Progenitor cell of endocrine pancreas (in vitro differentiated cells): ENCODE measurements around the gene SCAANT1. TPM values are rescaled to one million over a fixed set of nuclear protein-coding genes. Genes with fewer than 3 reads are reported as not detected.

ENCODE experiments used
- DNase-seq: peaks from one replicate; pipeline ENCODE4 v3.0.0; 2021; ENCODE audit warnings: low spot score; ENCODE audit not compliant: unreplicated experiment
- H3K27ac Mint-ChIP-seq: 2 replicates; pipeline ENCODE4 v1.8.0; 2021; ENCODE audit warnings: mild to moderate bottlenecking, moderate library complexity, mixed read lengths
- H3K27me3 Mint-ChIP-seq: 2 replicates; pipeline ENCODE4 v1.8.0; 2021; ENCODE audit warnings: mixed read lengths
- H3K36me3 Mint-ChIP-seq: 2 replicates; pipeline ENCODE4 v1.8.0; 2022; ENCODE audit warnings: mixed read lengths; ENCODE audit not compliant: insufficient read depth
- H3K4me1 Mint-ChIP-seq: 2 replicates; pipeline ENCODE4 v1.8.0; 2021; ENCODE audit warnings: low read depth, mixed read lengths
- H3K4me3 Mint-ChIP-seq: 2 replicates; pipeline ENCODE4 v1.8.0; 2021; ENCODE audit warnings: low read depth, mild to moderate bottlenecking, moderate library complexity, mixed read lengths
- H3K9me3 Mint-ChIP-seq: 2 replicates; pipeline ENCODE4 v1.8.0; 2021; ENCODE audit warnings: low read depth, mixed read lengths
- CTCF ChIP-seq: fragments of 200-600 bp; sonication (generic); IDR thresholded peaks from one replicate; pipeline ENCODE4 v1.5.0; 2021; ENCODE audit warnings: antibody characterized with exemption, mild to moderate bottlenecking; ENCODE audit not compliant: unreplicated experiment
- total RNA-seq: library from RNA; stranded (reverse); gene quantifications from 2 replicates; pipeline ENCODE4 v1.2.1, GENCODE V29; 2021

The SCAANT1 gene
- total RNA-seq, 1 donor from 2014 or later: not detected

GRCh38 chr3:63942528-63942927 lies 30.3 kb upstream of the SCAANT1 start:
- Mint-ChIP-seq H3K4me3 (no peak overlapping the region), H3K27ac (no peak overlapping the region), H3K27me3 (no peaks in the 10 kb centered on the region), H3K36me3 (peaks cover 2% of the 10 kb centered on the region), H3K4me1 (peaks cover 54% of the 10 kb centered on the region), H3K9me3 (no peaks in the 10 kb centered on the region)
- TF ChIP-seq CTCF: no peak
- no peak for DNase-seq

GRCh38 chr3:63940389-63940757 lies 28.2 kb upstream of the SCAANT1 start:
- no peaks in the 10 kb centered on the region for H3K27me3 Mint-ChIP-seq
- peaks cover 49% of the 10 kb centered on the region for H3K4me1 Mint-ChIP-seq
- H3K9me3 Mint-ChIP-seq: no peaks in the 10 kb centered on the region
- H3K27ac Mint-ChIP-seq: no peak overlapping the region
- no peak for TF ChIP-seq CTCF
- no peak for DNase-seq
- H3K36me3 Mint-ChIP-seq: no peaks in the 10 kb centered on the region
- H3K4me3 Mint-ChIP-seq: no peak overlapping the region

- peaks cover 49% of the 10 kb centered on the region for H3K4me1 Mint-ChIP-seq
- no peak for TF ChIP-seq CTCF
- H3K27ac Mint-ChIP-seq: peak overlapping the region; percentile 42
- no peaks in the 10 kb centered on the region for H3K36me3 Mint-ChIP-seq
- H3K9me3 Mint-ChIP-seq: no peaks in the 10 kb centered on the region
- no peak overlapping the region for H3K4me3 Mint-ChIP-seq
- DNase-seq: no peak
- H3K27me3 Mint-ChIP-seq: no peaks in the 10 kb centered on the region
Measured at GRCh38 chr3:63937661-63938651, 25.8 kb upstream of the SCAANT1 start.

GRCh38 chr3:63936925-63937324 lies 24.7 kb upstream of the SCAANT1 start:
- DNase-seq: no peak
- no peaks in the 10 kb centered on the region for H3K27me3 Mint-ChIP-seq
- no peak for TF ChIP-seq CTCF
- no peaks in the 10 kb centered on the region for H3K36me3 Mint-ChIP-seq
- H3K9me3 Mint-ChIP-seq: no peaks in the 10 kb centered on the region
- peak overlapping the region; percentile 42 for H3K27ac Mint-ChIP-seq
- H3K4me1 Mint-ChIP-seq: peaks cover 59% of the 10 kb centered on the region
- no peak overlapping the region for H3K4me3 Mint-ChIP-seq

- no peak overlapping the region for H3K4me3 Mint-ChIP-seq
- DNase-seq: no peak
- peaks cover 2% of the 10 kb centered on the region for H3K36me3 Mint-ChIP-seq
- no peak overlapping the region for H3K27ac Mint-ChIP-seq
- peaks cover 65% of the 10 kb centered on the region for H3K4me1 Mint-ChIP-seq
- H3K27me3 Mint-ChIP-seq: no peaks in the 10 kb centered on the region
- no peak for TF ChIP-seq CTCF
- no peaks in the 10 kb centered on the region for H3K9me3 Mint-ChIP-seq
Measured at GRCh38 chr3:63934041-63934866, 22.1 kb upstream of the SCAANT1 start.
